ENCODE results near the gene GRID1.

Gene GRID1

GRCh38 chr10:86072413-86072812 lies 294.2 kb downstream of the GRID1 start:
- H3K27me3 ChIP-seq = no peaks in the 10 kb centered on the region
- no peaks in the 10 kb centered on the region for H3K9me3 ChIP-seq
- no peaks in the 10 kb centered on the region for H3K4me1 ChIP-seq
- no peaks in the 10 kb centered on the region for H3K36me3 ChIP-seq
- no peak for TF ChIP-seq CTCF (IDR thresholded peaks at IDR 0.05)
- DNase-seq = no peak
- no peak overlapping the region for H3K4me3 ChIP-seq
- H3K27ac ChIP-seq = no peak overlapping the region
- intact Hi-C loops (cut with DNase I; ENCODE audit: low total_unique reads) = no loop called here

- no peaks in the 10 kb centered on the region for H3K9me3 ChIP-seq
- no peak overlapping the region for H3K4me3 ChIP-seq
- H3K4me1 ChIP-seq = no peaks in the 10 kb centered on the region
- no peak for DNase-seq
- no peaks in the 10 kb centered on the region for H3K27me3 ChIP-seq
- no peak for TF ChIP-seq CTCF (IDR thresholded peaks at IDR 0.05)
- intact Hi-C loops (cut with DNase I; ENCODE audit: low total_unique reads) = no loop called here
- no peak overlapping the region for H3K27ac ChIP-seq
- no peaks in the 10 kb centered on the region for H3K36me3 ChIP-seq
Measured at GRCh38 chr10:86071758-86072157, 294.8 kb downstream of the GRID1 start.

- H3K36me3 ChIP-seq = no peaks in the 10 kb centered on the region
- H3K4me3 ChIP-seq = no peak overlapping the region
- no peak overlapping the region for H3K27ac ChIP-seq
- intact Hi-C loops (cut with DNase I; ENCODE audit: low total_unique reads) = no loop called here
- H3K4me1 ChIP-seq = no peaks in the 10 kb centered on the region
- H3K9me3 ChIP-seq = no peaks in the 10 kb centered on the region
- H3K27me3 ChIP-seq = no peaks in the 10 kb centered on the region
- no peak for DNase-seq
- no peak for TF ChIP-seq CTCF (IDR thresholded peaks at IDR 0.05)
Measured at GRCh38 chr10:86071145-86071544, 295.4 kb downstream of the GRID1 start.

- DNase-seq = no peak
- no peaks in the 10 kb centered on the region for H3K27me3 ChIP-seq
- no peak overlapping the region for H3K4me3 ChIP-seq
- intact Hi-C loops (cut with DNase I; ENCODE audit: low total_unique reads) = no loop called here
- no peaks in the 10 kb centered on the region for H3K36me3 ChIP-seq
- H3K27ac ChIP-seq = no peak overlapping the region
- H3K4me1 ChIP-seq = no peaks in the 10 kb centered on the region
- no peaks in the 10 kb centered on the region for H3K9me3 ChIP-seq
- no peak for TF ChIP-seq CTCF (IDR thresholded peaks at IDR 0.05)
Measured at GRCh38 chr10:86070278-86070677, 296.3 kb downstream of the GRID1 start.

- no peaks in the 10 kb centered on the region for H3K9me3 ChIP-seq
- no peaks in the 10 kb centered on the region for H3K4me1 ChIP-seq
- no peak for DNase-seq
- no peaks in the 10 kb centered on the region for H3K27me3 ChIP-seq
- H3K27ac ChIP-seq = no peak overlapping the region
- TF ChIP-seq CTCF (IDR thresholded peaks at IDR 0.05) = no peak
- intact Hi-C loops (cut with DNase I; ENCODE audit: low total_unique reads) = no loop called here
- no peak overlapping the region for H3K4me3 ChIP-seq
- no peaks in the 10 kb centered on the region for H3K36me3 ChIP-seq
Measured at GRCh38 chr10:86068231-86069054, 298.2 kb downstream of the GRID1 start.
